Adrenal gland (tissue), 5 donors: ENCODE measurements around the gene TCAIM.

Source experiments
- POLR2A ChIP-seq, 2 donors: fragments of 450-650 bp; IDR thresholded peaks; one replicate each; pipeline ENCODE4 v1.6.1; 2017; ENCODE audit warnings: antibody characterized with exemption in 2 of 2, mild to moderate bottlenecking in 2 of 2, moderate library complexity in 1 of 2
- TF ChIP-seq, protein P1 (sequence below), 6 experiments: fragments of 450-650 bp in 4 of 6; fragments of 200-600 bp in 2 of 6; sonication (generic) in 1 of 6; IDR thresholded peaks; 1 replicate in 5 of 6; 2 replicates in 1 of 6; pipeline versions ENCODE4 v1.5.1 to v1.8.0; 2016 to 2021; ENCODE audit warnings: antibody characterized with exemption in 6 of 6, mild to moderate bottlenecking in 2 of 6, moderate library complexity in 1 of 6
- donor health status: DM: no; HTN: no; CAD: no.

GRCh38 chr3:44342176-44342790 is 3.7 kb downstream of the TCAIM start:
- TF ChIP-seq, protein P1, sequence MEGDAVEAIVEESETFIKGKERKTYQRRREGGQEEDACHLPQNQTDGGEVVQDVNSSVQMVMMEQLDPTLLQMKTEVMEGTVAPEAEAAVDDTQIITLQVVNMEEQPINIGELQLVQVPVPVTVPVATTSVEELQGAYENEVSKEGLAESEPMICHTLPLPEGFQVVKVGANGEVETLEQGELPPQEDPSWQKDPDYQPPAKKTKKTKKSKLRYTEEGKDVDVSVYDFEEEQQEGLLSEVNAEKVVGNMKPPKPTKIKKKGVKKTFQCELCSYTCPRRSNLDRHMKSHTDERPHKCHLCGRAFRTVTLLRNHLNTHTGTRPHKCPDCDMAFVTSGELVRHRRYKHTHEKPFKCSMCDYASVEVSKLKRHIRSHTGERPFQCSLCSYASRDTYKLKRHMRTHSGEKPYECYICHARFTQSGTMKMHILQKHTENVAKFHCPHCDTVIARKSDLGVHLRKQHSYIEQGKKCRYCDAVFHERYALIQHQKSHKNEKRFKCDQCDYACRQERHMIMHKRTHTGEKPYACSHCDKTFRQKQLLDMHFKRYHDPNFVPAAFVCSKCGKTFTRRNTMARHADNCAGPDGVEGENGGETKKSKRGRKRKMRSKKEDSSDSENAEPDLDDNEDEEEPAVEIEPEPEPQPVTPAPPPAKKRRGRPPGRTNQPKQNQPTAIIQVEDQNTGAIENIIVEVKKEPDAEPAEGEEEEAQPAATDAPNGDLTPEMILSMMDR (IDR thresholded peaks at IDR 0.05): no peak
- no peak for TF ChIP-seq POLR2A (IDR thresholded peaks at IDR 0.05)
